ENCODE results near the gene SPATA9. TPM values are rescaled to one million over a fixed set of nuclear protein-coding genes. Genes with fewer than 3 reads are reported as not detected.

SPATA9 gene
- total RNA-seq, 1 donor from 2014 or later = not detected

DNA sequence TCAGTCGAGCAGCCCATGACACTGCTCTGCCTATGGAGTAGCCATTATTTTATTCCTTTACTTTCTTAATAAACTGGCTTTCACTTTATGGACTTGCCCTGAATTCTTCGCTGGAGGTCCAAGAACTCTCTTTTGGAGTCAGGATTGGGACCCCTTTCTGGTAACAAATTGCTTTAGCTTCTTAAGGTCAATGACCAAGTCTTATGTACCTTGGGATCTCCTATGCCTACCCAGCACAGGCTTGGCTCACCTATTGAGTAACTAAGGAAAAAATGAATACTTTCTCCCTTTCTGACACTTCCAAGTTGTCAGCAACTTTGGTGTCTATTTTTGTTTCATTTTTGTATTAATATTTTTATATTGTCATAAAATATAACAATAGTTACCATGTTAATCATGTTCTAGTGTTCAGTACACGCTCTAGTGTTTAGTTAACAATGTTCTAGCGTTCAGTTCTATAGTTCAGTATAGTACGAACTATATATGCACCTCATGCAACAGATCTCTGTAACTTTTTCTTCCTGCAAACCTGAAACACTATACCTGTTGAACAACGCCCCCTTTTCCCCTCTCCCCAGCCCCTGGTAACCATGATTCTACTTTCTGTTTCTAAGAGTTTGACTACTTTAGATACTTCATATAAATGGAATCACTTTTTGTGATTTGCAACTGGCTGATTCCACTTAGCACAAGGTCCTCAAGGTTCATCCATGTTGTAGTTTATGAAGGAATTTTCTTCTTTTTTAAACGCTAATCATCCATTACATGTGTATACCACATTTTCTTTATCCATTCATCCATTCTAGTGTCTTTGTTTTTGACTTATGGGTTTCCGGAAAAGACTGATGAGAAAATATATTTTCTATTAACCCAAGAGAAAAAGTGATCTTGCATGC is 46.6 kb upstream of the SPATA9 start:
- TF ChIP-seq, protein P1, sequence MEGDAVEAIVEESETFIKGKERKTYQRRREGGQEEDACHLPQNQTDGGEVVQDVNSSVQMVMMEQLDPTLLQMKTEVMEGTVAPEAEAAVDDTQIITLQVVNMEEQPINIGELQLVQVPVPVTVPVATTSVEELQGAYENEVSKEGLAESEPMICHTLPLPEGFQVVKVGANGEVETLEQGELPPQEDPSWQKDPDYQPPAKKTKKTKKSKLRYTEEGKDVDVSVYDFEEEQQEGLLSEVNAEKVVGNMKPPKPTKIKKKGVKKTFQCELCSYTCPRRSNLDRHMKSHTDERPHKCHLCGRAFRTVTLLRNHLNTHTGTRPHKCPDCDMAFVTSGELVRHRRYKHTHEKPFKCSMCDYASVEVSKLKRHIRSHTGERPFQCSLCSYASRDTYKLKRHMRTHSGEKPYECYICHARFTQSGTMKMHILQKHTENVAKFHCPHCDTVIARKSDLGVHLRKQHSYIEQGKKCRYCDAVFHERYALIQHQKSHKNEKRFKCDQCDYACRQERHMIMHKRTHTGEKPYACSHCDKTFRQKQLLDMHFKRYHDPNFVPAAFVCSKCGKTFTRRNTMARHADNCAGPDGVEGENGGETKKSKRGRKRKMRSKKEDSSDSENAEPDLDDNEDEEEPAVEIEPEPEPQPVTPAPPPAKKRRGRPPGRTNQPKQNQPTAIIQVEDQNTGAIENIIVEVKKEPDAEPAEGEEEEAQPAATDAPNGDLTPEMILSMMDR (IDR thresholded peaks at IDR 0.05; ENCODE audit: insufficient read depth, low read length, severe bottlenecking) = no peak
- no peak for DNase-seq (ENCODE audit: low read depth)
- no peaks in the 10 kb centered on the region for H3K27me3 ChIP-seq (ENCODE audit: control insufficient read depth, insufficient read depth, low read length)
- FAIRE-seq = no peak
- H3K4me3 ChIP-seq (ENCODE audit: low read depth, low read length) = no peak overlapping the region
- no peaks in the 10 kb centered on the region for H3K36me3 ChIP-seq (ENCODE audit: control insufficient read depth, insufficient read depth, low read length)

DNA sequence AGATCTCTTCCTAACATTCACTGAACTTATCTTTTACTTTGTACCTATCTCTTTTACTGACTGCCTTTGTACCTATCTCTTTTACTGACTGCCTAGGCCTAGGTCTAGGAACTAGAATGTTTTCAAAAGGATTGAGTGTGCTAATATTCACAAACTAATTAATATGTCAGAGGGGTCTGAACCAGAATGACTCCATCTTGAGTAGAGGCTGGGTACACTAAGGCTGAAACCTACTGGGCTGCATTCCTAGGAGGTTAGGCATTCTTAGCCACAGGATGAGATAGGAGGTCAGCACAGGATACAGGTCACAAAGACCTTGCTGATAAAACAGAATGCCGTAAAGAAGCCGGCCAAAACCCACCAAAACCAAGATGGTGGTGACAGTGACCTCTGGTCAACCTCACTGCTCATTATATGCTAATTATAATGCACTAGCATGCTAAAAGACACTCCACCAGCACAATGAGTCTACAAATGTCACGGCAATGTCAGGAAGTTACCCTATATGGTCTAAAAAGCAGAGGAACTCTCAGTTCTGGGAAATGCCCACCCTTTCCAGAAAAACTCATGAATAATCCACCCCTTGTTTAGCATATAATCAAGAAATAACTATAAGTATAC is 45.8 kb upstream of the SPATA9 start:
- Histone ChIP-seq H3K4me3 (ENCODE audit: low read depth, low read length) (no peak overlapping the region), H3K27me3 (ENCODE audit: control insufficient read depth, insufficient read depth, low read length) (no peaks in the 10 kb centered on the region), H3K36me3 (ENCODE audit: control insufficient read depth, insufficient read depth, low read length) (no peaks in the 10 kb centered on the region)
- FAIRE-seq (no peak), DNase-seq (ENCODE audit: low read depth) (peak; percentile 87)
- TF ChIP-seq, protein P1 (IDR thresholded peaks at IDR 0.05; ENCODE audit: insufficient read depth, low read length, severe bottlenecking) = no peak

- TF ChIP-seq, protein P1 (IDR thresholded peaks at IDR 0.05; ENCODE audit: insufficient read depth, low read length, severe bottlenecking) = no peak
- Histone ChIP-seq H3K4me3 (ENCODE audit: low read depth, low read length) (no peak overlapping the region), H3K36me3 (ENCODE audit: control insufficient read depth, insufficient read depth, low read length) (no peaks in the 10 kb centered on the region), H3K27me3 (ENCODE audit: control insufficient read depth, insufficient read depth, low read length) (no peaks in the 10 kb centered on the region)
- DNase-seq (ENCODE audit: low read depth) = peak; percentile 90
- FAIRE-seq = no peak
Measured at GRCh38 chr5:95727764-95728191, 45.0 kb upstream of the SPATA9 start.

- FAIRE-seq (no peak), DNase-seq (ENCODE audit: low read depth) (no peak)
- H3K4me3 ChIP-seq (ENCODE audit: low read depth, low read length) = no peak overlapping the region
- no peaks in the 10 kb centered on the region for H3K27me3 ChIP-seq (ENCODE audit: control insufficient read depth, insufficient read depth, low read length)
- H3K36me3 ChIP-seq (ENCODE audit: control insufficient read depth, insufficient read depth, low read length) = no peaks in the 10 kb centered on the region
- TF ChIP-seq, protein P1 (IDR thresholded peaks at IDR 0.05; ENCODE audit: insufficient read depth, low read length, severe bottlenecking) = no peak
Measured at GRCh38 chr5:95726811-95727763, 44.3 kb upstream of the SPATA9 start.

GRCh38 chr5:95725937-95726810 is 43.4 kb upstream of the SPATA9 start:
- Histone ChIP-seq H3K4me3 (ENCODE audit: low read depth, low read length) (no peak overlapping the region), H3K27me3 (ENCODE audit: control insufficient read depth, insufficient read depth, low read length) (no peaks in the 10 kb centered on the region), H3K36me3 (ENCODE audit: control insufficient read depth, insufficient read depth, low read length) (no peaks in the 10 kb centered on the region)
- TF ChIP-seq, protein P1 (IDR thresholded peaks at IDR 0.05; ENCODE audit: insufficient read depth, low read length, severe bottlenecking) = no peak
- FAIRE-seq (no peak), DNase-seq (ENCODE audit: low read depth) (no peak)
